22Rv1 (cell line): ENCODE data around the gene RPL5.

Source experiments
- ZFX ChIP-seq: fragments of 450-650 bp; IDR thresholded peaks from 2 replicates; pipeline ENCODE4 v1.6.1; 2017; ENCODE audit warnings: antibody characterized with exemption, borderline replicate concordance
- TF ChIP-seq, protein P1 (sequence below): fragments of 450-650 bp; IDR thresholded peaks from 2 replicates; pipeline ENCODE4 v1.5.1; 2017; ENCODE audit warnings: mild to moderate bottlenecking

DNA sequence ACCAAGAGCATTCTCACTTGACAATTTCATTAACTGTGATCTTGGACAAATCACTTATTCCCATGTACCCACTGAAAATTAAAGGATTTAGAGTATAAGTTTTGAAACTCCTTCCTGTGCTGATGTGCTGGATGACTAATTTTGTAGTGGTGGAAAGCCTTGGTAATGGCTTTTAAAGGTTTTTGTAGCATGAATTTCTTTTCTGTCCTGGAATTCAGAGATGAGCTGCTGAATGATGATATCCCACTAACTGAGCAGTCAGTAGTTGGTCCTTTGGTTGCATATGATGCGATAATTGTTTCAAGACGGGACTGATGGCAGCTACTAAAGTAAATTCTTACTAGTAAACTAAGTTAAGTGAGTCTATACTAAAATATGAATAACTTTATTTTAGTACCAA is 5.2 kb downstream of the RPL5 start:
- TF ChIP-seq, protein P1, sequence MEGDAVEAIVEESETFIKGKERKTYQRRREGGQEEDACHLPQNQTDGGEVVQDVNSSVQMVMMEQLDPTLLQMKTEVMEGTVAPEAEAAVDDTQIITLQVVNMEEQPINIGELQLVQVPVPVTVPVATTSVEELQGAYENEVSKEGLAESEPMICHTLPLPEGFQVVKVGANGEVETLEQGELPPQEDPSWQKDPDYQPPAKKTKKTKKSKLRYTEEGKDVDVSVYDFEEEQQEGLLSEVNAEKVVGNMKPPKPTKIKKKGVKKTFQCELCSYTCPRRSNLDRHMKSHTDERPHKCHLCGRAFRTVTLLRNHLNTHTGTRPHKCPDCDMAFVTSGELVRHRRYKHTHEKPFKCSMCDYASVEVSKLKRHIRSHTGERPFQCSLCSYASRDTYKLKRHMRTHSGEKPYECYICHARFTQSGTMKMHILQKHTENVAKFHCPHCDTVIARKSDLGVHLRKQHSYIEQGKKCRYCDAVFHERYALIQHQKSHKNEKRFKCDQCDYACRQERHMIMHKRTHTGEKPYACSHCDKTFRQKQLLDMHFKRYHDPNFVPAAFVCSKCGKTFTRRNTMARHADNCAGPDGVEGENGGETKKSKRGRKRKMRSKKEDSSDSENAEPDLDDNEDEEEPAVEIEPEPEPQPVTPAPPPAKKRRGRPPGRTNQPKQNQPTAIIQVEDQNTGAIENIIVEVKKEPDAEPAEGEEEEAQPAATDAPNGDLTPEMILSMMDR, result no peak
- no peak for TF ChIP-seq ZFX
